HEK293 (cell line): ENCODE data around the gene KLHL10.
A peak's percentile ranks its signal among the peaks of the same experiment; 100 is the strongest.

Experiments used
- CTCF ChIA-PET: fragments of 350-600 bp; formaldehyde crosslinking; extraction: SDS; loops from one replicate; lab custom pipeline; 2021; ENCODE audit warnings: antibody characterized with exemption; lab: Yijun Ruan, JAX
- POLR2A ChIA-PET: fragments of 300-600 bp; formaldehyde crosslinking; extraction: SDS; loops from one replicate; lab custom pipeline; 2020; ENCODE audit warnings: antibody characterized with exemption, inconsistent platforms; lab: Yijun Ruan, JAX
- H3K27ac ChIP-seq: fragments of 200-500 bp; sonication (Bioruptor generic); 2 replicates; pipeline ENCODE4 v1.5.1; 2014; ENCODE audit warnings: low read depth, low read length, control low read depth, inconsistent platforms; ENCODE audit errors: extremely low read depth
- H3K36me3 ChIP-seq, 2 experiments: fragments of 200-500 bp in 1 of 2; sonication (Bioruptor generic) in 1 of 2; 1 replicate in 1 of 2; 2 replicates in 1 of 2; pipeline ENCODE4 v1.5.1; 2014 to 2017; ENCODE audit warnings: inconsistent platforms in 2 of 2, low read length in 2 of 2; ENCODE audit not compliant: control insufficient read depth in 2 of 2, insufficient read depth in 1 of 2
- H3K4me1 ChIP-seq: fragments of 200-500 bp; sonication (Bioruptor generic); 2 replicates; pipeline ENCODE4 v1.5.1; 2014; ENCODE audit warnings: mild to moderate bottlenecking, low read length, inconsistent platforms; ENCODE audit not compliant: control insufficient read depth, insufficient read depth
- H3K4me3 ChIP-seq: 2 replicates; pipeline ENCODE4 v1.5.1; 2011; ENCODE audit warnings: low read depth, mild to moderate bottlenecking, control low read depth, low read length, moderate library complexity
- H3K9me3 ChIP-seq: fragments of 200-500 bp; sonication (Bioruptor generic); 2 replicates; pipeline ENCODE4 v1.5.1; 2014; ENCODE audit warnings: low read depth, low read length, inconsistent platforms; ENCODE audit not compliant: control insufficient read depth, insufficient read depth
- KLF17 ChIP-seq: fragments of 450-650 bp; formaldehyde crosslinking; IDR thresholded peaks from 2 replicates; pipeline ENCODE4 v1.5.1; 2016; ENCODE audit warnings: missing biosample characterization, missing genetic modification characterization
- ZBTB8A ChIP-seq: fragments of 450-650 bp; formaldehyde crosslinking; IDR thresholded peaks from 2 replicates; pipeline ENCODE4 v1.5.1; 2016; ENCODE audit warnings: missing biosample characterization, missing genetic modification characterization
- ZEB2 ChIP-seq: fragments of 450-650 bp; formaldehyde crosslinking; IDR thresholded peaks from 2 replicates; pipeline ENCODE4 v1.5.1; 2016; ENCODE audit warnings: missing biosample characterization, missing genetic modification characterization
- ZNF138 ChIP-seq: fragments of 450-650 bp; formaldehyde crosslinking; IDR thresholded peaks from 2 replicates; pipeline ENCODE4 v1.5.1; 2016; ENCODE audit warnings: missing biosample characterization, missing genetic modification characterization, borderline replicate concordance
- ZNF16 ChIP-seq: fragments of 450-650 bp; formaldehyde crosslinking; IDR thresholded peaks from 2 replicates; pipeline ENCODE4 v1.5.1; 2016; ENCODE audit warnings: low read depth, missing biosample characterization, missing genetic modification characterization
- ZNF184 ChIP-seq: fragments of 450-650 bp; IDR thresholded peaks from 2 replicates; pipeline ENCODE4 v1.5.1; 2018; ENCODE audit warnings: missing biosample characterization, mild to moderate bottlenecking, missing genetic modification characterization
- ZNF324 ChIP-seq: fragments of 450-650 bp; formaldehyde crosslinking; IDR thresholded peaks from 2 replicates; pipeline ENCODE4 v1.5.1; 2016; ENCODE audit warnings: missing biosample characterization, missing genetic modification characterization
- ZNF335 ChIP-seq: fragments of 450-650 bp; formaldehyde crosslinking; conservative IDR thresholded peaks from 2 replicates; pipeline ENCODE4 v1.5.1; 2016; ENCODE audit warnings: missing biosample characterization, missing genetic modification characterization
- ZNF488 ChIP-seq: fragments of 450-650 bp; formaldehyde crosslinking; IDR thresholded peaks from 2 replicates; pipeline ENCODE4 v1.5.1; 2016; ENCODE audit warnings: missing biosample characterization, missing genetic modification characterization
- ZNF664 ChIP-seq: fragments of 450-650 bp; formaldehyde crosslinking; IDR thresholded peaks from 2 replicates; pipeline ENCODE4 v1.5.1; 2016; ENCODE audit warnings: missing biosample characterization, missing genetic modification characterization
- ZNF76 ChIP-seq: fragments of 450-650 bp; formaldehyde crosslinking; IDR thresholded peaks from 2 replicates; pipeline ENCODE4; 2016; ENCODE audit warnings: low read depth, missing biosample characterization, missing genetic modification characterization, borderline replicate concordance
- ZNF837 ChIP-seq: fragments of 450-650 bp; formaldehyde crosslinking; IDR thresholded peaks from 2 replicates; pipeline ENCODE4 v1.5.1; 2016; ENCODE audit warnings: missing biosample characterization, missing genetic modification characterization
- TF ChIP-seq, protein P1 (sequence below): fragments of 450-650 bp; formaldehyde crosslinking; IDR thresholded peaks from 2 replicates; pipeline ENCODE4 v1.5.1; 2016; ENCODE audit warnings: missing biosample characterization, missing genetic modification characterization
- TF ChIP-seq, protein P2 (sequence below): fragments of 450-650 bp; formaldehyde crosslinking; IDR thresholded peaks from 2 replicates; pipeline ENCODE4 v1.5.1; 2017; ENCODE audit warnings: missing biosample characterization, missing genetic modification characterization
- TF ChIP-seq, protein P3 (sequence below): fragments of 450-650 bp; formaldehyde crosslinking; IDR thresholded peaks from 2 replicates; pipeline ENCODE4 v1.5.1; 2017; ENCODE audit warnings: missing biosample characterization, missing genetic modification characterization
- TF ChIP-seq, protein P4 (sequence below): fragments of 450-650 bp; formaldehyde crosslinking; IDR thresholded peaks from 2 replicates; pipeline ENCODE4 v1.5.1; 2016; ENCODE audit warnings: missing biosample characterization, missing genetic modification characterization, borderline replicate concordance
- TF ChIP-seq, protein P5 (sequence below): fragments of 450-650 bp; formaldehyde crosslinking; IDR thresholded peaks from 2 replicates; pipeline ENCODE4 v1.5.1; 2016; ENCODE audit warnings: missing biosample characterization, missing genetic modification characterization, borderline replicate concordance

KLHL10 gene

DNA sequence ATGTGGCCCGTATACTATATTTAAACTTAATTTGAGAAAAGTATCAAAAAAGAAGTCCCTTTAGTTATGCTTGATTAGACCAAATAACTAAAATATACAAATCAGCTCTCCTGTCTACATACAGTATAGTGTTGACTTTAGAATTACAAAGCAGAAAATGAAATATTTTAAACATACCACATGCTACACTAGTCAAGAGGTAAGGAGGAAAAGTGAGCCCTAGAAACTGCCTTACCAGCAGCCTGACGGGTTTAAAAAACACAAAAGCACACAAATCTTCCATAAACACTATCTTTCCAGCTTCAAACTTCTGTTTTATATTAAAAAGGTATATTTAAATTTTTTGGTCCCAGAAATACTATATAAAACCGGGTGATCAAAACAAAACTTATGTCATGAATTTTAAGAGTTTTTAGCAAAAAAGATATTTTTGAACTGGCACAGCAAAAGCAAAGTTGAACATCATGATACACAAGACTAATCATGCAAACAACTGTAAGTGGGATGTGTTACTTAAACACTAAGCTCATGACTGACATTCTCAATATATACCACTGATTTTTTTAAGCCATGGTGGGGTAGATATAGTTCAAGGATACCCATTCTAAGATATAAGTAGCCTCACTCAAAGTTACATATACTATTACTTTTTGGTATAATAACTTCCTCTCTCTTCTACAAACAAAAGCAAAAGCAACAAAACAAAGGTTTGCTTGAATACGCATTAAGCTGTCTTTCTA is 11.8 kb downstream of the KLHL10 start:
- no peak for TF ChIP-seq ZNF184 (tag by site-specific recombination)
- TF ChIP-seq, protein P1, sequence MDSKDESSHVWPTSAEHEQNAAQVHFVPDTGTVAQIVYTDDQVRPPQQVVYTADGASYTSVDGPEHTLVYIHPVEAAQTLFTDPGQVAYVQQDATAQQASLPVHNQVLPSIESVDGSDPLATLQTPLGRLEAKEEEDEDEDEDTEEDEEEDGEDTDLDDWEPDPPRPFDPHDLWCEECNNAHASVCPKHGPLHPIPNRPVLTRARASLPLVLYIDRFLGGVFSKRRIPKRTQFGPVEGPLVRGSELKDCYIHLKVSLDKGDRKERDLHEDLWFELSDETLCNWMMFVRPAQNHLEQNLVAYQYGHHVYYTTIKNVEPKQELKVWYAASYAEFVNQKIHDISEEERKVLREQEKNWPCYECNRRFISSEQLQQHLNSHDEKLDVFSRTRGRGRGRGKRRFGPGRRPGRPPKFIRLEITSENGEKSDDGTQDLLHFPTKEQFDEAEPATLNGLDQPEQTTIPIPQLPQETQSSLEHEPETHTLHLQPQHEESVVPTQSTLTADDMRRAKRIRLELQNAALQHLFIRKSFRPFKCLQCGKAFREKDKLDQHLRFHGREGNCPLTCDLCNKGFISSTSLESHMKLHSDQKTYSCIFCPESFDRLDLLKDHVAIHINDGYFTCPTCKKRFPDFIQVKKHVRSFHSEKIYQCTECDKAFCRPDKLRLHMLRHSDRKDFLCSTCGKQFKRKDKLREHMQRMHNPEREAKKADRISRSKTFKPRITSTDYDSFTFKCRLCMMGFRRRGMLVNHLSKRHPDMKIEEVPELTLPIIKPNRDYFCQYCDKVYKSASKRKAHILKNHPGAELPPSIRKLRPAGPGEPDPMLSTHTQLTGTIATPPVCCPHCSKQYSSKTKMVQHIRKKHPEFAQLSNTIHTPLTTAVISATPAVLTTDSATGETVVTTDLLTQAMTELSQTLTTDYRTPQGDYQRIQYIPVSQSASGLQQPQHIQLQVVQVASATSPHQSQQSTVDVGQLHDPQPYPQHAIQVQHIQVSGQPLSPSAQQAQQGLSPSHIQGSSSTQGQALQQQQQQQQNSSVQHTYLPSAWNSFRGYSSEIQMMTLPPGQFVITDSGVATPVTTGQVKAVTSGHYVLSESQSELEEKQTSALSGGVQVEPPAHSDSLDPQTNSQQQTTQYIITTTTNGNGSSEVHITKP (tag by site-specific recombination) = no peak
- no peak for TF ChIP-seq KLF17 (tag by site-specific recombination)
- TF ChIP-seq, protein P2, sequence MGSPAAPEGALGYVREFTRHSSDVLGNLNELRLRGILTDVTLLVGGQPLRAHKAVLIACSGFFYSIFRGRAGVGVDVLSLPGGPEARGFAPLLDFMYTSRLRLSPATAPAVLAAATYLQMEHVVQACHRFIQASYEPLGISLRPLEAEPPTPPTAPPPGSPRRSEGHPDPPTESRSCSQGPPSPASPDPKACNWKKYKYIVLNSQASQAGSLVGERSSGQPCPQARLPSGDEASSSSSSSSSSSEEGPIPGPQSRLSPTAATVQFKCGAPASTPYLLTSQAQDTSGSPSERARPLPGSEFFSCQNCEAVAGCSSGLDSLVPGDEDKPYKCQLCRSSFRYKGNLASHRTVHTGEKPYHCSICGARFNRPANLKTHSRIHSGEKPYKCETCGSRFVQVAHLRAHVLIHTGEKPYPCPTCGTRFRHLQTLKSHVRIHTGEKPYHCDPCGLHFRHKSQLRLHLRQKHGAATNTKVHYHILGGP (tag by site-specific recombination) = no peak
- no peak for TF ChIP-seq ZNF138
- TF ChIP-seq ZEB2 (tag by site-specific recombination) = no peak
- no peak for TF ChIP-seq ZNF664 (tag by site-specific recombination)
- no peak for TF ChIP-seq ZNF76 (tag by site-specific recombination)
- 0 out of 2 replicates have a peak, but pooled peaks have one; percentile 33 for TF ChIP-seq ZNF335 (tag by site-specific recombination)
- TF ChIP-seq, protein P3, sequence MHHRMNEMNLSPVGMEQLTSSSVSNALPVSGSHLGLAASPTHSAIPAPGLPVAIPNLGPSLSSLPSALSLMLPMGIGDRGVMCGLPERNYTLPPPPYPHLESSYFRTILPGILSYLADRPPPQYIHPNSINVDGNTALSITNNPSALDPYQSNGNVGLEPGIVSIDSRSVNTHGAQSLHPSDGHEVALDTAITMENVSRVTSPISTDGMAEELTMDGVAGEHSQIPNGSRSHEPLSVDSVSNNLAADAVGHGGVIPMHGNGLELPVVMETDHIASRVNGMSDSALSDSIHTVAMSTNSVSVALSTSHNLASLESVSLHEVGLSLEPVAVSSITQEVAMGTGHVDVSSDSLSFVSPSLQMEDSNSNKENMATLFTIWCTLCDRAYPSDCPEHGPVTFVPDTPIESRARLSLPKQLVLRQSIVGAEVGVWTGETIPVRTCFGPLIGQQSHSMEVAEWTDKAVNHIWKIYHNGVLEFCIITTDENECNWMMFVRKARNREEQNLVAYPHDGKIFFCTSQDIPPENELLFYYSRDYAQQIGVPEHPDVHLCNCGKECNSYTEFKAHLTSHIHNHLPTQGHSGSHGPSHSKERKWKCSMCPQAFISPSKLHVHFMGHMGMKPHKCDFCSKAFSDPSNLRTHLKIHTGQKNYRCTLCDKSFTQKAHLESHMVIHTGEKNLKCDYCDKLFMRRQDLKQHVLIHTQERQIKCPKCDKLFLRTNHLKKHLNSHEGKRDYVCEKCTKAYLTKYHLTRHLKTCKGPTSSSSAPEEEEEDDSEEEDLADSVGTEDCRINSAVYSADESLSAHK (tag by site-specific recombination) = peak; percentile 64
- TF ChIP-seq, protein P4, sequence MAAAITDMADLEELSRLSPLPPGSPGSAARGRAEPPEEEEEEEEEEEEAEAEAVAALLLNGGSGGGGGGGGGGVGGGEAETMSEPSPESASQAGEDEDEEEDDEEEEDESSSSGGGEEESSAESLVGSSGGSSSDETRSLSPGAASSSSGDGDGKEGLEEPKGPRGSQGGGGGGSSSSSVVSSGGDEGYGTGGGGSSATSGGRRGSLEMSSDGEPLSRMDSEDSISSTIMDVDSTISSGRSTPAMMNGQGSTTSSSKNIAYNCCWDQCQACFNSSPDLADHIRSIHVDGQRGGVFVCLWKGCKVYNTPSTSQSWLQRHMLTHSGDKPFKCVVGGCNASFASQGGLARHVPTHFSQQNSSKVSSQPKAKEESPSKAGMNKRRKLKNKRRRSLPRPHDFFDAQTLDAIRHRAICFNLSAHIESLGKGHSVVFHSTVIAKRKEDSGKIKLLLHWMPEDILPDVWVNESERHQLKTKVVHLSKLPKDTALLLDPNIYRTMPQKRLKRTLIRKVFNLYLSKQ (tag by site-specific recombination) = no peak
- no peak for TF ChIP-seq ZNF837 (tag by site-specific recombination)
- TF ChIP-seq ZNF488 (tag by site-specific recombination) = no peak
- TF ChIP-seq, protein P5, sequence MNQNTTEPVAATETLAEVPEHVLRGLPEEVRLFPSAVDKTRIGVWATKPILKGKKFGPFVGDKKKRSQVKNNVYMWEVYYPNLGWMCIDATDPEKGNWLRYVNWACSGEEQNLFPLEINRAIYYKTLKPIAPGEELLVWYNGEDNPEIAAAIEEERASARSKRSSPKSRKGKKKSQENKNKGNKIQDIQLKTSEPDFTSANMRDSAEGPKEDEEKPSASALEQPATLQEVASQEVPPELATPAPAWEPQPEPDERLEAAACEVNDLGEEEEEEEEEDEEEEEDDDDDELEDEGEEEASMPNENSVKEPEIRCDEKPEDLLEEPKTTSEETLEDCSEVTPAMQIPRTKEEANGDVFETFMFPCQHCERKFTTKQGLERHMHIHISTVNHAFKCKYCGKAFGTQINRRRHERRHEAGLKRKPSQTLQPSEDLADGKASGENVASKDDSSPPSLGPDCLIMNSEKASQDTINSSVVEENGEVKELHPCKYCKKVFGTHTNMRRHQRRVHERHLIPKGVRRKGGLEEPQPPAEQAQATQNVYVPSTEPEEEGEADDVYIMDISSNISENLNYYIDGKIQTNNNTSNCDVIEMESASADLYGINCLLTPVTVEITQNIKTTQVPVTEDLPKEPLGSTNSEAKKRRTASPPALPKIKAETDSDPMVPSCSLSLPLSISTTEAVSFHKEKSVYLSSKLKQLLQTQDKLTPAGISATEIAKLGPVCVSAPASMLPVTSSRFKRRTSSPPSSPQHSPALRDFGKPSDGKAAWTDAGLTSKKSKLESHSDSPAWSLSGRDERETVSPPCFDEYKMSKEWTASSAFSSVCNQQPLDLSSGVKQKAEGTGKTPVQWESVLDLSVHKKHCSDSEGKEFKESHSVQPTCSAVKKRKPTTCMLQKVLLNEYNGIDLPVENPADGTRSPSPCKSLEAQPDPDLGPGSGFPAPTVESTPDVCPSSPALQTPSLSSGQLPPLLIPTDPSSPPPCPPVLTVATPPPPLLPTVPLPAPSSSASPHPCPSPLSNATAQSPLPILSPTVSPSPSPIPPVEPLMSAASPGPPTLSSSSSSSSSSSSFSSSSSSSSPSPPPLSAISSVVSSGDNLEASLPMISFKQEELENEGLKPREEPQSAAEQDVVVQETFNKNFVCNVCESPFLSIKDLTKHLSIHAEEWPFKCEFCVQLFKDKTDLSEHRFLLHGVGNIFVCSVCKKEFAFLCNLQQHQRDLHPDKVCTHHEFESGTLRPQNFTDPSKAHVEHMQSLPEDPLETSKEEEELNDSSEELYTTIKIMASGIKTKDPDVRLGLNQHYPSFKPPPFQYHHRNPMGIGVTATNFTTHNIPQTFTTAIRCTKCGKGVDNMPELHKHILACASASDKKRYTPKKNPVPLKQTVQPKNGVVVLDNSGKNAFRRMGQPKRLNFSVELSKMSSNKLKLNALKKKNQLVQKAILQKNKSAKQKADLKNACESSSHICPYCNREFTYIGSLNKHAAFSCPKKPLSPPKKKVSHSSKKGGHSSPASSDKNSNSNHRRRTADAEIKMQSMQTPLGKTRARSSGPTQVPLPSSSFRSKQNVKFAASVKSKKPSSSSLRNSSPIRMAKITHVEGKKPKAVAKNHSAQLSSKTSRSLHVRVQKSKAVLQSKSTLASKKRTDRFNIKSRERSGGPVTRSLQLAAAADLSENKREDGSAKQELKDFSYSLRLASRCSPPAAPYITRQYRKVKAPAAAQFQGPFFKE = no peak
- TF ChIP-seq ZNF324 (tag by site-specific recombination) = no peak
- no peak for TF ChIP-seq ZBTB8A (tag by site-specific recombination)
- TF ChIP-seq ZNF16 = no peak
- TF ChIP-seq, all 188 proteins: peak for 2
- no peak overlapping the region for H3K4me3 ChIP-seq
- H3K4me1 ChIP-seq = peaks cover 19% of the 10 kb centered on the region
- ChIA-PET CTCF (interaction anchor here (0.6 to 1.6 kb wide), 5 partner anchors 10 to 112 kb away, joined by 3 to 4 read pairs (median 3); no protein-coding TSS in a partner anchor), POLR2A (interaction anchor here (0.5 to 1.4 kb wide), 5 partner anchors 15 to 171 kb away, joined by 3 to 4 read pairs (median 3); partner anchors contain the start of genes EIF1, JUP and KLHL11)
- no peak overlapping the region for H3K27ac ChIP-seq
- H3K36me3 ChIP-seq = peaks cover 16 to 22% of the 10 kb centered on the region in 2 experiments; a peak in 2 of 3 replicates
- H3K9me3 ChIP-seq = no peaks in the 10 kb centered on the region
